HG03354 (cell line): ENCODE data around the gene BAX.

Experiments used
- ATAC-seq: cut with Tn5 transposase; IDR thresholded peaks from one replicate; pipeline ENCODE4 v1.9.1; 2021; ENCODE audit warnings: mild to moderate bottlenecking; ENCODE audit not compliant: unreplicated experiment, poor library complexity, severe bottlenecking

The BAX gene

GRCh38 chr19:48959341-48960239, 4.9 kb downstream of the BAX start:
- no peak for ATAC-seq

GRCh38 chr19:48961051-48961649, 6.5 kb downstream of the BAX start:
- no peak for ATAC-seq

DNA sequence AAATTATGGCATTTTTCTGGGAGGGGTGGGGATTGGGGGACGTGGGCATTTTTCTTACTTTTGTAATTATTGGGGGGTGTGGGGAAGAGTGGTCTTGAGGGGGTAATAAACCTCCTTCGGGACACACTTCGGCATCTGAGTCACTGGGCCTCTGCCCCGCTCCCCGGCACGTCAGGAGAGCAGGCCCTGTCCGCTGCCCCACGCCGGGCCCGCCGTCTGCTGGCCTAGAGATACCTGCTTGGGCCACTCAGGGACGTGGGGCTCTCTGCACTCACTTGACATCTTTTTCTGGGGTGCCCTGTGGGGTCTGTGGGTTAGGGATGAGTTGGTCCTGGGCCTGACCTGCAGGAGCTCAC, 7.0 kb downstream of the BAX start:
- ATAC-seq, result no peak

DNA sequence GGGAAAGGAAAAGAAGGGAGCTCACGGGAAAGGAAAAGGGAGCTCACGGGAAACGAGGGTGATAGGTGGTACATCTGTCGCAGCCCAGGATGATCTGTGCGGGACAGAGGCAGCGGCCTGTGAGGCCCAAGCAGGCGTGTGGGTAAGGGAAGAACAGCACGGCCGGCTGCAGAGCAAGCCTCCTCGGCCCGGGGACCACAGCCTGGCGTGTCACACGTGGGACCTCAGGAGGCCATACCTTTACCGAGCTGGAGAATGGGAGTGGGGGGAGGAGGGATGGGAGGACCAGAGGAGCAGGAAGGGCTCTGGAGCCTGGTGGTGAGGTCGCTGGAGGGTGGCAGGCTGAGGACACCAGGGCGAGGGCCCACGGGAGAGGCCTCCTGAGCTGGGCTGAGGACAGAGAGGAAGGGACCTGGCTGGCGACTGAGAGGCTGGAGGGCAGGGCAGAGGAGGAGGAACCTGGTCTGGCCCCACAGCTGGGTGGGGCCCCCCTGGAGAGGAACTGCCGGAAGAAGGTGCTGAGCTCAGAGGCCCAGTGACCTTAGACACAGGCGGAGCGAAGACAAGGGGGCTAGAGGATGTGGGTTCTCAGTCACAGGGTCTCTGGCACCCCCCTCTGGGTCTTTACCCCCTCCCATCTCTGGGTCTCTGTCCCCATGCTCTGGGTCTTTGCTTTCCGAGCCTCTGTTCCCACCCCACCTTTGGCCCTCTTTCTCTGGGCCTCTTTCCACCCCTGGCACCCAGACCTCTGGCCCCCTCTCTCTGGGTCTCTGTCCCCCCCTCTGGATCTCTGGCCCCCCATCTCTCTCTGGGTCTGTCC, 7.6 kb downstream of the BAX start:
- ATAC-seq, result peak; percentile 31

DNA sequence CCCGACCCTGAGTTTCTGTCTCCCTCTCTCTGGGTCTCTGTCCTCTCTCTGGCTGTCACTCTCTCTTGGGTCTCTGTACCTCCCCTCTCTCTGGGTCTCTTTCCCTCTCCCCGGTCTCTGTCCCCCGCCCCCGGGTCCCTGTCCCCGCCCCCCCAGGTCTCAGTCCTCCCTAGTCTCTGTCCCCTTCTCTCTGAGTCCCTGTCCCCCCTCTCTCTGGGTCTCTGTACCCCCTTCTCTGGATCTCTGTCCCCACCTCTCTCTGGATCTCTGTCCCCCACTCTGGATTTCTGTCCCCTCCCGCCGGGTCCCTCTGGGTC, 8.1 kb downstream of the BAX start:
- no peak for ATAC-seq

GRCh38 chr19:48963371-48964204, 8.9 kb downstream of the BAX start:
- ATAC-seq, result peak; percentile 28

DNA sequence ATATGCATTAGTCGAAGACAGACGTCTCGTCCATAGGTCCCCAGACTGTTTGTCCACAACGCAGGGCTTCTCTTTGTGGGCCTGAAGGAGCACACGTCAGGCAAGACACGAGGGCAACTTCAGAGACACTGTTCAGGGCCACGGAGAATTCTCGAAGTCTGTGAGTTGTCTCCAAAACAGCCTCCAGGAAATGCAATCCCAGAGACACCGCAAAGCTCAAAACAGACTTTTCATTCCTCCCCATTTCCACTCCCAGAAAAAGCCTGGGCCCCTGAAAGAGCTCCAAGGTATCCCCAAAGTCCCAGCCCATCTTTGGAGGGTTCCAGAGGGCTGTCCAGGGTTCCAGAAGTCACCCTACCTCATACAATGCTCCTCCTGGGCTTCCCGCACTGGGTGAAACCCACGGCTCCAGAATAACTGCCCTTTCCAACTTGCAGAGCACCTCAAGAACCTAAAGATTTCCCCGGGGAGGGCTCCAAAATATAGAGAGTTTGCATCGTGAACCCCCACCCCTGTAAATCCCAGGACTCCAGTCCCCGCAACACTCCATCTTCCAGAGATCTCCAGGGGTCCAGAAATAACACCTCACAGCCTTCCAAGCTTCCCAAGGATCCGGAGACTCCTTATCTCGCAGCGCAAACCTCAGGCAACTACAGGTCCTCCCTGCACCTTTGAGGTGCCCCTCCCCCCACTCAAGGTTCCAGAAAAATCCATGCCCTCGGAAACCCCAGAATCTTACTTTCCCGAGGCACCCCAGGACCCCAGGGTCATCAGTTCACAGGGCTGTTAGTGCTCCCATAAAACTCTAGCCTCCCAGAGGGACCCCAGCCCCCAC, 9.7 kb downstream of the BAX start:
- no peak for ATAC-seq

- peak; percentile 62 for ATAC-seq
Measured at GRCh38 chr19:48965040-48965805, 10.5 kb downstream of the BAX start, which contains the start of gene FTL. TSS of gene FTL (plus strand) at chr19:48965309. CDS start at chr19:48965508, 199 bp downstream.

GRCh38 chr19:48965806-48966540, 11.3 kb downstream of the BAX start:
- peak; percentile 30 for ATAC-seq

GRCh38 chr19:48966541-48967345, 12.1 kb downstream of the BAX start:
- no peak for ATAC-seq

- no peak for ATAC-seq
Measured at GRCh38 chr19:48967346-48968178, 12.9 kb downstream of the BAX start.

- no peak for ATAC-seq
Measured at GRCh38 chr19:48968179-48968661, 13.5 kb downstream of the BAX start.

- no peak for ATAC-seq
Measured at GRCh38 chr19:48968813-48969218, 14.1 kb downstream of the BAX start.

DNA sequence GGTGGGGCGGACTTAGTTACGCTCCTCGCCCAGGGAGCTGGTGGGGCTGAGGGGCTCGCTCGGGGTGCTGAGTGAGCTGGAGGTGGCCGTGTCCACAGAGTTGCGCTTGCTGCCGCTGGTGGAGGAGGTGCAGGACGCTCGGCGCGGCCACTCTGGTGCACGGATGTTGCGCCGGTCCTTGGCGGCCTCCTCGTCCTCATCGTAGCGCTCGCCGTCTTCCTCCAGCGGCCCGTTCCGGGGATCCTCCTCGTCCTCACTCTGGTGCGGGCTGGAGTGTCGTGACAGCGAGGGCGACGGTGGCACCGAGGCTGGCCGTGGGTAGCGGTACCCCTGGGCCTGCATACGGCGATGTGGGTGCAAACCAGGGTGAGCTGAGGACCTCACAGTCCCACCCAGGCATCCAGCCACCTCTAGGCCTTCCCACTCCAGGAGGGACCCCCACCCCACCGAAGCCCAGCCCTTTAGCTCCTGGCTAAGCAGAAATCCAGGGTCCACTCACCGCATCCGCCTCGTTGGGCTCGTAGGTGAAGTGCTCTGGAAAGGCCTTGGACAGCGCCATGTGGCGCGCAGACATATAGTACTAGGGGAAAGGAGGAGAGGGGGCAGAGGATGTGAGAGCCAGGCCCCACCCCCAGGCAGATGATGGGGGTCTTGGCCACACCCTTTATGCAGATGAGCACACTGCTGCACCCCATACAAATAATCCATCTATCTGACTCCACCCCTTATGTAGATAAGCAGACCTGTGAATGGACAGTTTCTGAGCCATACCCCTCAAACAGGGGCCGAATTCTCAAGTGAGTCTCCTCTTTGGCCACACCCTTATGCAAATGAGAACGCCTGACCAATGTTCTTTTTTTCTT, 14.8 kb downstream of the BAX start:
- ATAC-seq, result no peak
